SU-DHL-6 (cell line): ENCODE data around the gene BOD1L1.

ENCODE experiments used
- H2AFZ ChIP-seq: fragments of 200-600 bp; sonication (generic); 2 replicates; pipeline ENCODE4 v1.6.1; 2014; ENCODE audit warnings: low read depth, mild to moderate bottlenecking, moderate library complexity, mixed read lengths, antibody characterized with exemption, low read length; ENCODE audit not compliant: severe bottlenecking
- H3F3A ChIP-seq: fragments of 200-600 bp; shearing (Covaris generic); 2 replicates; pipeline ENCODE4 v1.6.0; 2016; ENCODE audit warnings: antibody characterized with exemption, mild to moderate bottlenecking; ENCODE audit not compliant: insufficient read depth
- H3K27ac ChIP-seq: fragments of 200-600 bp; sonication (generic); 2 replicates; pipeline ENCODE4 v1.5.1; 2016; ENCODE audit warnings: low read depth, mild to moderate bottlenecking, low read length, moderate library complexity, mixed read lengths
- H3K27me3 ChIP-seq: fragments of 200-600 bp; sonication (generic), shearing (Covaris generic); 2 replicates; pipeline ENCODE4 v1.6.0; 2014; ENCODE audit warnings: mild to moderate bottlenecking, low read length
- H3K36me3 ChIP-seq: fragments of 200-600 bp; sonication (generic); 2 replicates; pipeline ENCODE4 v1.6.1; 2014; ENCODE audit warnings: mild to moderate bottlenecking, low read length, mixed read lengths
- H3K4me2 ChIP-seq: fragments of 300-600, 200-600 bp; shearing (Covaris generic), sonication (generic); 2 replicates; pipeline ENCODE4 v1.6.0; 2014; ENCODE audit warnings: low read length, low read depth, mild to moderate bottlenecking; ENCODE audit not compliant: poor library complexity, severe bottlenecking
- H3K4me3 ChIP-seq: fragments of 200-600 bp; sonication (generic); 2 replicates; pipeline ENCODE4 v1.5.1; 2014; ENCODE audit warnings: antibody characterized with exemption, low read length, mild to moderate bottlenecking, mixed read lengths; ENCODE audit not compliant: insufficient read depth, poor library complexity, severe bottlenecking
- H3K79me2 ChIP-seq: fragments of 200-600 bp; sonication (generic); 2 replicates; pipeline ENCODE4 v1.6.1; 2014; ENCODE audit warnings: mild to moderate bottlenecking, low read length, moderate library complexity; ENCODE audit not compliant: insufficient read depth
- H3K9ac ChIP-seq: fragments of 200-600 bp; sonication (generic); 2 replicates; pipeline ENCODE4 v1.7.0; 2014; ENCODE audit warnings: mild to moderate bottlenecking, low read length
- H3K9me2 ChIP-seq: fragments of 200-600 bp; sonication (generic); replicated peaks from 2 replicates; pipeline ENCODE4 v1.6.1; 2014; ENCODE audit warnings: low read length; ENCODE audit not compliant: insufficient read depth
- H3K9me3 ChIP-seq: fragments of 200-600 bp; sonication (generic); 2 replicates; pipeline ENCODE4 v1.6.1; 2014; ENCODE audit warnings: low read length, mixed read lengths; ENCODE audit not compliant: insufficient read depth
- H4K20me1 ChIP-seq: fragments of 200-600 bp; sonication (generic); 2 replicates; pipeline ENCODE4 v1.6.1; 2014; ENCODE audit warnings: low read depth, mild to moderate bottlenecking, antibody characterized with exemption, low read length, moderate library complexity, mixed read lengths
- CTCF ChIP-seq: fragments of 200-600 bp; sonication (generic); IDR thresholded peaks from one replicate; pipeline ENCODE4 v1.5.1; 2017; ENCODE audit warnings: antibody characterized with exemption, mild to moderate bottlenecking, low read length, moderate library complexity; ENCODE audit not compliant: insufficient read depth, poor library complexity, severe bottlenecking
- EZH2phosphoT487 ChIP-seq: fragments of 200-600 bp; sonication (generic), shearing (Covaris generic); conservative IDR thresholded peaks from 2 replicates; pipeline ENCODE4 v1.6.1; 2018; ENCODE audit warnings: mild to moderate bottlenecking, antibody characterized with exemption, low read length, moderate library complexity, mixed read lengths

Gene BOD1L1

GRCh38 chr4:13627178-13627605, 333 bp downstream of the BOD1L1 start:
- Histone ChIP-seq H3K9ac (peak overlapping the region; percentile 85), H3K9me2 (no peaks in the 10 kb centered on the region), H4K20me1 (peaks cover 5% of the 10 kb centered on the region; the same call in 1 of the 2 replicates), H3K4me3 (peak overlapping the region; percentile 95), H3K4me2 (peak overlapping the region; percentile 97), H3K79me2 (peaks cover 50% of the 10 kb centered on the region), H3K36me3 (no peaks in the 10 kb centered on the region), H3K9me3 (no peaks in the 10 kb centered on the region), H3F3A (0 out of 2 replicates have a peak, but pooled peaks cover 6% of the 10 kb centered on the region), H3K27ac (peak overlapping the region; percentile 48), H2AFZ (no peak overlapping the region), H3K27me3 (no peaks in the 10 kb centered on the region)
- TF ChIP-seq EZH2phosphoT487 (no peak), CTCF (no peak)

GRCh38 chr4:13626492-13627177, 890 bp downstream of the BOD1L1 start:
- Histone ChIP-seq H3K4me2 (peak overlapping the region; percentile 97), H3K27ac (peak overlapping the region; percentile 48; the same call in 1 of the 2 replicates), H3K79me2 (peaks cover 56% of the 10 kb centered on the region), H3K36me3 (no peaks in the 10 kb centered on the region), H3F3A (0 out of 2 replicates have a peak, but pooled peaks cover 6% of the 10 kb centered on the region), H3K9me2 (no peaks in the 10 kb centered on the region), H3K9me3 (no peaks in the 10 kb centered on the region), H4K20me1 (peaks cover 5% of the 10 kb centered on the region; the same call in 1 of the 2 replicates), H2AFZ (no peak overlapping the region), H3K4me3 (peak overlapping the region; percentile 95), H3K9ac (peak overlapping the region; percentile 85), H3K27me3 (no peaks in the 10 kb centered on the region)
- TF ChIP-seq EZH2phosphoT487 (no peak), CTCF (no peak)

- Histone ChIP-seq H3F3A (peaks cover 3% of the 10 kb centered on the region), H3K9me2 (no peaks in the 10 kb centered on the region), H3K9ac (no peak overlapping the region), H3K4me3 (no peak overlapping the region), H3K9me3 (no peaks in the 10 kb centered on the region), H3K27ac (no peak overlapping the region), H2AFZ (no peak overlapping the region), H3K4me2 (no peak overlapping the region), H3K27me3 (no peaks in the 10 kb centered on the region), H3K36me3 (peaks cover 15% of the 10 kb centered on the region), H4K20me1 (no peaks in the 10 kb centered on the region), H3K79me2 (peaks cover 42% of the 10 kb centered on the region)
- TF ChIP-seq CTCF (no peak), EZH2phosphoT487 (no peak)
These were observed 9.2 kb downstream of the BOD1L1 start for GRCh38 chr4:13618212-13618806.
